Loucy (cell line): ENCODE measurements around the gene NOL4L.
"Not testable (repeated sequence)": the region's sequence is repeated elsewhere in the genome, so short reads cannot be mapped to it uniquely, and the experiment has no call there.

Source experiments
- H2AFZ ChIP-seq: fragments of 200-600 bp; sonication (generic); 2 replicates; pipeline ENCODE4 v1.6.0; 2016; ENCODE audit warnings: antibody characterized with exemption, mild to moderate bottlenecking, low read length, moderate library complexity
- H3F3A ChIP-seq: fragments of 200-600 bp; 2 replicates; pipeline ENCODE4 v1.6.0; 2016; ENCODE audit warnings: antibody characterized with exemption, low read depth, mild to moderate bottlenecking
- H3K27me3 ChIP-seq: fragments of 200-600 bp; sonication (generic); 2 replicates; pipeline ENCODE4 v1.6.1; 2014; ENCODE audit warnings: low read length, mild to moderate bottlenecking; ENCODE audit not compliant: insufficient read depth, poor library complexity, severe bottlenecking
- H3K36me3 ChIP-seq: fragments of 200-600 bp; sonication (generic); 2 replicates; pipeline ENCODE4 v1.6.1; 2016; ENCODE audit warnings: low read length; ENCODE audit not compliant: insufficient read depth
- H3K4me1 ChIP-seq: fragments of 200-600 bp; sonication (generic); 2 replicates; pipeline ENCODE4 v1.5.1; 2014; ENCODE audit warnings: low read length, mild to moderate bottlenecking; ENCODE audit not compliant: insufficient read depth, poor library complexity, severe bottlenecking
- H3K4me2 ChIP-seq: fragments of 200-600 bp; sonication (generic); 2 replicates; pipeline ENCODE4 v1.6.0; 2014; ENCODE audit warnings: antibody characterized with exemption, low read length, low read depth, mild to moderate bottlenecking; ENCODE audit not compliant: poor library complexity, severe bottlenecking
- H3K4me3 ChIP-seq: fragments of 200-600 bp; sonication (generic); 2 replicates; pipeline ENCODE4 v1.5.1; 2014; ENCODE audit warnings: low read length, mild to moderate bottlenecking, mixed read lengths; ENCODE audit not compliant: poor library complexity, severe bottlenecking
- H3K79me2 ChIP-seq: fragments of 200-600 bp; sonication (generic); 2 replicates; pipeline ENCODE4 v1.6.1; 2014; ENCODE audit warnings: low read length; ENCODE audit not compliant: insufficient read depth
- H3K9ac ChIP-seq: fragments of 200-600 bp; sonication (generic); 2 replicates; pipeline ENCODE4 v1.6.0; 2014; ENCODE audit warnings: mild to moderate bottlenecking, low read depth, low read length, moderate library complexity; ENCODE audit not compliant: poor library complexity, severe bottlenecking
- H3K9me2 ChIP-seq: fragments of 200-600 bp; sonication (generic); replicated peaks from 2 replicates; pipeline ENCODE4 v1.6.1; 2016; ENCODE audit warnings: low read depth, low read length, mixed read lengths
- H3K9me3 ChIP-seq: fragments of 200-600 bp; sonication (generic); 2 replicates; pipeline ENCODE4 v1.6.1; 2014; ENCODE audit warnings: mild to moderate bottlenecking, antibody characterized with exemption, low read length, low read depth; ENCODE audit not compliant: insufficient read depth
- H4K20me1 ChIP-seq: fragments of 200-600 bp; sonication (generic); 2 replicates; pipeline ENCODE4 v1.6.0; 2014; ENCODE audit warnings: antibody characterized with exemption, low read length, mild to moderate bottlenecking; ENCODE audit not compliant: insufficient read depth, poor library complexity, severe bottlenecking
- EZH2phosphoT487 ChIP-seq: fragments of 200-600 bp; IDR thresholded peaks from 2 replicates; pipeline ENCODE4 v1.6.1; 2018; ENCODE audit warnings: antibody characterized with exemption, mild to moderate bottlenecking, moderate library complexity, borderline replicate concordance
- TF ChIP-seq, protein P1 (sequence below): fragments of 200-600 bp; sonication (generic); conservative IDR thresholded peaks from 2 replicates; pipeline ENCODE4 v1.5.1; 2014; ENCODE audit warnings: mild to moderate bottlenecking, antibody characterized with exemption, low read length

Gene NOL4L

DNA sequence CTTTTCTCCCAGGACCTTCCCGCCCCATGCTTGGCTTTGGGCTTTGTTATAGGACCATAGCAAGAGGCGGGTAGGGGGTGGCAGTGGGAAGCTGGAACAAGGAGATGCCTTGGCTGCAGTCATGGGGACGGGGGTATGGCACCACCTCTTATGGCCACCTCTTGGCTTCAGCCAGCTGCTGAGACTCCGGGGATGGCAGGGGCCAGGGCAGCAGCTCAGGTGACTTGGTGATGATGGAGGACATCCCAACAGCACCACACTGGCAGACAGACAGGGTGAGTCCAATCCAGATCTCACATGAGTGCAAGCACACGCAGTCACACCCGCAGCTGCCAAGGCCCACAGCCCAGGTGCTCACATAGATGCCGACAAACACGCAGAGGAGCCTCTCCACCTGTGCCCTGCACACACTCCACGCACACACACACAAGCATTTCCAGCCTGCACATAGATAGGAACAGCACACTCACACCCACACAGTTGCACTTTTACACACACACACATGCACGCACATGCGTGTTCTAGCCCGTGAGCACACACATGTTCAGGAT, 6.2 kb downstream of the NOL4L start:
- Histone ChIP-seq H3K79me2 (peaks cover 92% of the 10 kb centered on the region), H3K9ac (no peak overlapping the region), H3K4me1 (peaks cover 56% of the 10 kb centered on the region), H3K36me3 (no peaks in the 10 kb centered on the region; the same call in 1 of the 2 replicates), H3K4me3 (peak overlapping the region; percentile 28), H3K4me2 (peak overlapping the region; percentile 84), H2AFZ (no peak overlapping the region), H3K9me3 (no peaks in the 10 kb centered on the region), H3F3A (0 out of 2 replicates have a peak, but pooled peaks cover 5% of the 10 kb centered on the region), H3K9me2 (no peaks in the 10 kb centered on the region), H4K20me1 (peaks cover 68% of the 10 kb centered on the region), H3K27me3 (no peaks in the 10 kb centered on the region)
- TF ChIP-seq, protein P1, sequence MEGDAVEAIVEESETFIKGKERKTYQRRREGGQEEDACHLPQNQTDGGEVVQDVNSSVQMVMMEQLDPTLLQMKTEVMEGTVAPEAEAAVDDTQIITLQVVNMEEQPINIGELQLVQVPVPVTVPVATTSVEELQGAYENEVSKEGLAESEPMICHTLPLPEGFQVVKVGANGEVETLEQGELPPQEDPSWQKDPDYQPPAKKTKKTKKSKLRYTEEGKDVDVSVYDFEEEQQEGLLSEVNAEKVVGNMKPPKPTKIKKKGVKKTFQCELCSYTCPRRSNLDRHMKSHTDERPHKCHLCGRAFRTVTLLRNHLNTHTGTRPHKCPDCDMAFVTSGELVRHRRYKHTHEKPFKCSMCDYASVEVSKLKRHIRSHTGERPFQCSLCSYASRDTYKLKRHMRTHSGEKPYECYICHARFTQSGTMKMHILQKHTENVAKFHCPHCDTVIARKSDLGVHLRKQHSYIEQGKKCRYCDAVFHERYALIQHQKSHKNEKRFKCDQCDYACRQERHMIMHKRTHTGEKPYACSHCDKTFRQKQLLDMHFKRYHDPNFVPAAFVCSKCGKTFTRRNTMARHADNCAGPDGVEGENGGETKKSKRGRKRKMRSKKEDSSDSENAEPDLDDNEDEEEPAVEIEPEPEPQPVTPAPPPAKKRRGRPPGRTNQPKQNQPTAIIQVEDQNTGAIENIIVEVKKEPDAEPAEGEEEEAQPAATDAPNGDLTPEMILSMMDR: no peak
- no peak for TF ChIP-seq EZH2phosphoT487

DNA sequence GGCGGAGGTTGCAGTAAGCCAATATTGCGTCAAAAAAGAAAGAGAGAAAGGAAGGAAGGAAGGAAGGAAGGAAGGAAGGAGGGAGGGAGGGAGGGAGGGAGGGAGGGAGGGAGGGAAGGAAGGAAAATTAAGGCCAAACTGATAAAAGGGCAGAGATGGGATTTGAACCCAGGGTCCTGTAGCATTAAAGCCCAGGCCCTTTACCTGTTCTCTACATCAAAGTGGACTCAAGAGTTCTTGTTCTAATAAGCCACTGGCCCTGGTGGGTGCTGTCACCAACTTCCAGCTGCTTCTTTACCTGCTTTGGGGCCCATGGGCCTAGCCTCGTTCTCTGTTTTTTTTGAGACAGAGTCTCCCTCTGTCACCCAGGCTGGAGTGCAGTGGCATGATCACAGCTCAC, 7.1 kb downstream of the NOL4L start:
- Histone ChIP-seq H3K79me2 (peaks cover 99% of the 10 kb centered on the region), H3K4me2 (peak overlapping the region; percentile 84), H4K20me1 (peaks cover 76% of the 10 kb centered on the region), H3K4me1 (peaks cover 56% of the 10 kb centered on the region)
- not testable (repeated sequence) for H3K36me3 ChIP-seq, H3K9me2 ChIP-seq, H3K4me3 ChIP-seq, H3K27me3 ChIP-seq, H3K9me3 ChIP-seq, H2AFZ ChIP-seq, H3F3A ChIP-seq, H3K9ac ChIP-seq

DNA sequence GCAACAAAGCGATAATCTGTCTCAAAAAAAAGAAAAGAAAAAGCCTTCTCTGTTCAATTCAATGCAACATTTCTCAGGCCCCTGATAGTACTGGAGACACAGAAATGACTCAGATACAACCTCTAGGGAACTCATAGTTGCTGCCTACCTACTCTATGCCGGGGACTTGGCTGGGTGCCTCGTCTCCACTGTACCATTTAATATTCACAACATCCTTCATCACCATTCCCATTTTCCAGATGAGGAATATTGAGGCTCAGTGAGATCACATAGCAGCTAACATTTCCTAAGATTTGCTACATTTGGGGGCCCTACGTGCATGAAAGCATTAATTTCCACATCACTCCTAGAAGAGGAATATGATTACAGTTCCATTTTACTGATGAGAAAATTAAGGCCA, 7.5 kb downstream of the NOL4L start:
- 0 out of 2 replicates have a peak, but pooled peaks cover 5% of the 10 kb centered on the region for H3F3A ChIP-seq
- H4K20me1 ChIP-seq: peaks cover 79% of the 10 kb centered on the region
- H3K4me2 ChIP-seq: no peak overlapping the region
- H2AFZ ChIP-seq: no peak overlapping the region
- no peaks in the 10 kb centered on the region for H3K27me3 ChIP-seq
- H3K4me1 ChIP-seq: peaks cover 56% of the 10 kb centered on the region
- H3K9me3 ChIP-seq: no peaks in the 10 kb centered on the region
- H3K9ac ChIP-seq: no peak overlapping the region
- no peak overlapping the region for H3K4me3 ChIP-seq
- TF ChIP-seq, protein P1: no peak
- no peak for TF ChIP-seq EZH2phosphoT487
- H3K79me2 ChIP-seq: peaks cover 99% of the 10 kb centered on the region
- H3K36me3 ChIP-seq: peaks cover 1% of the 10 kb centered on the region; the same call in 1 of the 2 replicates
- H3K9me2 ChIP-seq: no peaks in the 10 kb centered on the region

DNA sequence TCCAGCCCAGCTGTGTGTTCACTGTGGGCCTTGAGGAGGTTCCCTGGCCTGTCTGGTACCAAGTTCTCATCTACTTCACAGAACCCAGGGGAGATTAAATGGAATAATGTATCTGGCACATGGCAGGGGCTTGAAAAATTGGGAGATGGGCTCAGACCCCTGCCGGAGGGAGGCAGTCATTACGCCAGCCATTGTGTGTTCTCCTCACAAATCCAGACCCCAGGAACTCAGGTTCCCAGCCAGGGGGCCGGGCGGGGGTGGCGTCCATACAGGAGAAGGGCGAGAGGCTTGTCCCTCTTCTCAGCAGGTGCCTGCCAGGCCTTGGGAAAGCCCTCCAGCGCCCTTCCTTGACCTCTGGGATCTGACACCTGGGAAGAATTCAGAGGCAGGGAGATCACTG, 8.1 kb downstream of the NOL4L start:
- peaks cover 52% of the 10 kb centered on the region for H3K4me1 ChIP-seq
- no peak for TF ChIP-seq EZH2phosphoT487
- TF ChIP-seq, protein P1: no peak
- 0 out of 2 replicates have a peak, but pooled peaks cover 5% of the 10 kb centered on the region for H3F3A ChIP-seq
- H4K20me1 ChIP-seq: peaks cover 83% of the 10 kb centered on the region
- H3K4me3 ChIP-seq: no peak overlapping the region
- peaks cover 7% of the 10 kb centered on the region; the same call in 1 of the 2 replicates for H3K36me3 ChIP-seq
- no peak overlapping the region for H3K9ac ChIP-seq
- H3K27me3 ChIP-seq: no peaks in the 10 kb centered on the region
- H3K4me2 ChIP-seq: no peak overlapping the region
- no peaks in the 10 kb centered on the region for H3K9me2 ChIP-seq
- H3K79me2 ChIP-seq: peaks cover 99% of the 10 kb centered on the region
- no peaks in the 10 kb centered on the region for H3K9me3 ChIP-seq
- no peak overlapping the region for H2AFZ ChIP-seq
